ENCODE measurements around the gene PREPL. TPM values are rescaled to one million over a fixed set of nuclear protein-coding genes. Genes with fewer than 3 reads are reported as not detected.

PREPL gene
- total RNA-seq, 1 donor from 2014 or later: 73.6 TPM

GRCh38 chr2:44326548-44327264 lies 34.6 kb downstream of the PREPL start:
- peaks cover 0 to 8% (median 8%) of the 10 kb centered on the region in 3 donors for H3K4me1 ChIP-seq (ENCODE audit: control insufficient read depth in 3 of 3, insufficient read depth in 3 of 3, low read length in 3 of 3)
- no peak overlapping the region for H3K4me3 ChIP-seq (ENCODE audit: low read length in 3 of 3)
- H3K9ac ChIP-seq (ENCODE audit: low read depth in 1 of 3, low read length in 3 of 3): no peak overlapping the region
- H3K27me3 ChIP-seq (ENCODE audit: control insufficient read depth in 3 of 3, insufficient read depth in 3 of 3, low read length in 3 of 3): no peaks in the 10 kb centered on the region
- peaks cover 31 to 44% (median 40%) of the 10 kb centered on the region in 3 donors for H3K36me3 ChIP-seq (ENCODE audit: control insufficient read depth in 3 of 3, insufficient read depth in 3 of 3, low read length in 3 of 3)
- H3K27ac ChIP-seq (ENCODE audit: low read depth, low read length): no peak overlapping the region
- H3K9me3 ChIP-seq (ENCODE audit: control insufficient read depth in 3 of 3, low read length in 3 of 3): no peaks in the 10 kb centered on the region

DNA sequence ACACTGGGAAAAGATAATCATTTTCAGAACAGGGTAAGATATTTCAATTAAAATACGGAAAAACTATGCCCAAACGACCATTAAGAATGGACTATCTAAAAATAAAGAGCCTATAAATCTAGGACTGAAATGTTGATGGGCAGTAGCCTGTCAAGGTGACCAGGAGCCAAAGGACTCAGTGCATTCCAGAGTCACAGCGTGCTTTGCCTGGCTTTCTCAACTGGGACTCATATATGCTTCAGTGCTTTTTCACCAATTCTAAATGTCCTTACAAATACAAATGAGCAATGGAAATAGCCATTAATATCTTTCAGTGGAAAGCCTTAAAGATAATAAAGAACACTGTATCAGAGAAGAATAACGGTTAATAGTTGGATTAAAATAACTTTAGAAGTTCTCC lies 35.4 kb downstream of the PREPL start:
- Histone ChIP-seq H3K4me1 (ENCODE audit: control insufficient read depth in 3 of 3, insufficient read depth in 3 of 3, low read length in 3 of 3) (peaks cover 0 to 8% (median 8%) of the 10 kb centered on the region in 3 donors), H3K9ac (ENCODE audit: low read depth in 1 of 3, low read length in 3 of 3) (no peak overlapping the region), H3K27ac (ENCODE audit: low read depth, low read length) (no peak overlapping the region), H3K36me3 (ENCODE audit: control insufficient read depth in 3 of 3, insufficient read depth in 3 of 3, low read length in 3 of 3) (peaks cover 30 to 48% (median 43%) of the 10 kb centered on the region in 3 donors), H3K4me3 (ENCODE audit: low read length in 3 of 3) (no peak overlapping the region), H3K9me3 (ENCODE audit: control insufficient read depth in 3 of 3, low read length in 3 of 3) (no peaks in the 10 kb centered on the region), H3K27me3 (ENCODE audit: control insufficient read depth in 3 of 3, insufficient read depth in 3 of 3, low read length in 3 of 3) (no peaks in the 10 kb centered on the region)

DNA sequence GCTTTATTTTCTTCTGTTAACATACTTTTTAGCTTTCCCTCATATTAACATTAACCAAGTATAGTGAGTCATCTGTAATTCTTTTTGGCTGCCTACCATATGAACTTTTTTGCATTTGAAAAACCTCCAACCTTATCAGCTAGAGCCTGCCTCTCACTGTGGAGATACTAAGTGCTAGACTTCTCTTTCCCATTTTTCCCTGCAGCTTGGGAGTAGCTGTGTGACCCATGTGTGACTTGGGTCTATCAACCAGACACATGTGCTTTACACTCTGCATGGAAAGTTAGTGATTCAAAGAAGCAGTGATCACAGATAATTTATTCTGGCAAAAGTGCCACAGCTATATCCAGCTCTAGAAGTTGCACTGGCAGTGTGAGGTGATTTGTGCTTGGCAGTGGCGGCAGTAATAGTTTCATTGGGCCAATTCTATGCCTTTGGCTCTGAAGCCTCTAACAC lies 36.3 kb downstream of the PREPL start:
- H3K27ac ChIP-seq (ENCODE audit: low read depth, low read length): no peak overlapping the region
- H3K36me3 ChIP-seq (ENCODE audit: control insufficient read depth in 3 of 3, insufficient read depth in 3 of 3, low read length in 3 of 3): peaks cover 35 to 50% (median 44%) of the 10 kb centered on the region in 3 donors
- H3K27me3 ChIP-seq (ENCODE audit: control insufficient read depth in 3 of 3, insufficient read depth in 3 of 3, low read length in 3 of 3): no peaks in the 10 kb centered on the region
- no peak overlapping the region for H3K4me3 ChIP-seq (ENCODE audit: low read length in 3 of 3)
- H3K9me3 ChIP-seq (ENCODE audit: control insufficient read depth in 3 of 3, low read length in 3 of 3): no peaks in the 10 kb centered on the region
- no peak overlapping the region for H3K9ac ChIP-seq (ENCODE audit: low read depth in 1 of 3, low read length in 3 of 3)
- peaks cover 0 to 8% (median 8%) of the 10 kb centered on the region in 3 donors for H3K4me1 ChIP-seq (ENCODE audit: control insufficient read depth in 3 of 3, insufficient read depth in 3 of 3, low read length in 3 of 3)

- H3K4me1 ChIP-seq (ENCODE audit: control insufficient read depth in 3 of 3, insufficient read depth in 3 of 3, low read length in 3 of 3): peaks cover 0 to 8% (median 8%) of the 10 kb centered on the region in 3 donors
- H3K27ac ChIP-seq (ENCODE audit: low read depth, low read length): no peak overlapping the region
- H3K9ac ChIP-seq (ENCODE audit: low read depth in 1 of 3, low read length in 3 of 3): no peak overlapping the region
- H3K27me3 ChIP-seq (ENCODE audit: control insufficient read depth in 3 of 3, insufficient read depth in 3 of 3, low read length in 3 of 3): no peaks in the 10 kb centered on the region
- H3K36me3 ChIP-seq (ENCODE audit: control insufficient read depth in 3 of 3, insufficient read depth in 3 of 3, low read length in 3 of 3): peaks cover 27 to 55% (median 43%) of the 10 kb centered on the region in 3 donors
- no peaks in the 10 kb centered on the region for H3K9me3 ChIP-seq (ENCODE audit: control insufficient read depth in 3 of 3, low read length in 3 of 3)
- no peak overlapping the region for H3K4me3 ChIP-seq (ENCODE audit: low read length in 3 of 3)
These were observed 39.9 kb downstream of the PREPL start for GRCh38 chr2:44321360-44321759.

GRCh38 chr2:44320832-44321231 lies 40.5 kb downstream of the PREPL start:
- peaks cover 27 to 57% (median 43%) of the 10 kb centered on the region in 3 donors for H3K36me3 ChIP-seq (ENCODE audit: control insufficient read depth in 3 of 3, insufficient read depth in 3 of 3, low read length in 3 of 3)
- H3K4me1 ChIP-seq (ENCODE audit: control insufficient read depth in 3 of 3, insufficient read depth in 3 of 3, low read length in 3 of 3): peaks cover 0 to 8% (median 5%) of the 10 kb centered on the region in 3 donors

DNA sequence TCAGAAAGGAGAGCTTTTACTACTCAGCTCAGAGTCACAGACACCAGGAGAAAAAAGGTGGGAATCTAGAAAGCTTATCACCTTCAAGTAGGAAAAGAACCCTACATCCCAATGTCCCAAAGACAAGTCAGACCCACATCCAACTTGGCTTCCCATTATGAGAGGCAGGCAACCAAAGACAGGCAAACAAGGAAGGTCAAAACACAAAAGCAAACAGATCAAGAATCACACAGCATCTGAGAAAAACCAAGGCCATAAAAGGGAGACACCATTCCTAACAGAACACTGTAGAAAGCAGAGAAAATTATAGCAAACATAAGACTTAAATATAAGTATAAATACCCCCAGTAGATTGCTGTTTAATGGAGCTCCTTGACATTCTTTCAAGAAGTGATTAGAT lies 45.3 kb downstream of the PREPL start:
- H3K27me3 ChIP-seq (ENCODE audit: control insufficient read depth in 3 of 3, insufficient read depth in 3 of 3, low read length in 3 of 3): no peaks in the 10 kb centered on the region
- peaks cover 0 to under 1% (median 0%) of the 10 kb centered on the region in 3 donors for H3K9me3 ChIP-seq (ENCODE audit: control insufficient read depth in 3 of 3, low read length in 3 of 3)
- no peaks in the 10 kb centered on the region for H3K4me1 ChIP-seq (ENCODE audit: control insufficient read depth in 3 of 3, insufficient read depth in 3 of 3, low read length in 3 of 3)
- H3K9ac ChIP-seq (ENCODE audit: low read depth in 1 of 3, low read length in 3 of 3): no peak overlapping the region
- H3K27ac ChIP-seq (ENCODE audit: low read depth, low read length): no peak overlapping the region
- H3K4me3 ChIP-seq (ENCODE audit: low read length in 3 of 3): no peak overlapping the region
- peaks cover 13 to 63% (median 52%) of the 10 kb centered on the region in 3 donors for H3K36me3 ChIP-seq (ENCODE audit: control insufficient read depth in 3 of 3, insufficient read depth in 3 of 3, low read length in 3 of 3)

More at GRCh38 chr2:44320832-44321231, 40.5 kb downstream of the PREPL start:
- no peaks in the 10 kb centered on the region for H3K9me3 ChIP-seq (ENCODE audit: control insufficient read depth in 3 of 3, low read length in 3 of 3)
- no peaks in the 10 kb centered on the region for H3K27me3 ChIP-seq (ENCODE audit: control insufficient read depth in 3 of 3, insufficient read depth in 3 of 3, low read length in 3 of 3)
- no peak overlapping the region for H3K27ac ChIP-seq (ENCODE audit: low read depth, low read length)
- H3K9ac ChIP-seq (ENCODE audit: low read depth in 1 of 3, low read length in 3 of 3): no peak overlapping the region
- H3K4me3 ChIP-seq (ENCODE audit: low read length in 3 of 3): no peak overlapping the region

GRCh38 chr2:44314362-44314761 lies 46.9 kb downstream of the PREPL start:
- peaks cover 0 to 4% (median 2%) of the 10 kb centered on the region in 3 donors for H3K9me3 ChIP-seq (ENCODE audit: control insufficient read depth in 3 of 3, low read length in 3 of 3)
- H3K36me3 ChIP-seq (ENCODE audit: control insufficient read depth in 3 of 3, insufficient read depth in 3 of 3, low read length in 3 of 3): peaks cover 10 to 54% (median 39%) of the 10 kb centered on the region in 3 donors
- no peaks in the 10 kb centered on the region for H3K4me1 ChIP-seq (ENCODE audit: control insufficient read depth in 3 of 3, insufficient read depth in 3 of 3, low read length in 3 of 3)
- H3K27me3 ChIP-seq (ENCODE audit: control insufficient read depth in 3 of 3, insufficient read depth in 3 of 3, low read length in 3 of 3): no peaks in the 10 kb centered on the region
- no peak overlapping the region for H3K9ac ChIP-seq (ENCODE audit: low read depth in 1 of 3, low read length in 3 of 3)
- H3K4me3 ChIP-seq (ENCODE audit: low read length in 3 of 3): no peak overlapping the region
- H3K27ac ChIP-seq (ENCODE audit: low read depth, low read length): no peak overlapping the region

DNA sequence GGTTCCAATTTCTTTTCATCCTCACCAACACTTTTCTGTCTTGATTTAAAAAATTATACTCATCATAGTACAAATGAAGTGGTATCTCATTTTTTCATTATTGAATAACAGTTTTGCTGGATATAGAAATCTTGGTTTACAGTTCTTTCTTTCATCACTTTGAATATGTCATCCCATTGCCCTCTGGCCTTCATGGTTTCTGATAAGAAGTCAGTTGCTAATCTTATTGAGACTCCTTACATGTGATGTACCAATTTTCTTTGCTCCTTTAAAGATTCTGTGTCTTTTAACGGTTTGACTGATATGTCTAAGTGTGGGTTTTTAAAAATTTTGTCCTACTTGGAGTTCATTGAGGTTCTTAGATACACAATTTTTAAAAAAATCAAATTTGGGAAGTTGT lies 51.0 kb downstream of the PREPL start:
- H3K36me3 ChIP-seq (ENCODE audit: control insufficient read depth in 3 of 3, insufficient read depth in 3 of 3, low read length in 3 of 3): peaks cover 10 to 36% (median 32%) of the 10 kb centered on the region in 3 donors
- no peaks in the 10 kb centered on the region for H3K4me1 ChIP-seq (ENCODE audit: control insufficient read depth in 3 of 3, insufficient read depth in 3 of 3, low read length in 3 of 3)
- H3K9ac ChIP-seq (ENCODE audit: low read depth in 1 of 3, low read length in 3 of 3): no peak overlapping the region
- H3K27me3 ChIP-seq (ENCODE audit: control insufficient read depth in 3 of 3, insufficient read depth in 3 of 3, low read length in 3 of 3): no peaks in the 10 kb centered on the region
- peaks cover 0 to 4% (median 2%) of the 10 kb centered on the region in 3 donors for H3K9me3 ChIP-seq (ENCODE audit: control insufficient read depth in 3 of 3, low read length in 3 of 3)
- no peak overlapping the region for H3K4me3 ChIP-seq (ENCODE audit: low read length in 3 of 3)
- H3K27ac ChIP-seq (ENCODE audit: low read depth, low read length): no peak overlapping the region

GRCh38 chr2:44305882-44306281 lies 55.4 kb downstream of the PREPL start:
- H3K27me3 ChIP-seq (ENCODE audit: control insufficient read depth in 3 of 3, insufficient read depth in 3 of 3, low read length in 3 of 3): no peaks in the 10 kb centered on the region
- H3K4me3 ChIP-seq (ENCODE audit: low read length in 3 of 3): no peak overlapping the region
- no peaks in the 10 kb centered on the region for H3K4me1 ChIP-seq (ENCODE audit: control insufficient read depth in 3 of 3, insufficient read depth in 3 of 3, low read length in 3 of 3)
- H3K9me3 ChIP-seq (ENCODE audit: control insufficient read depth in 3 of 3, low read length in 3 of 3): peaks cover 0 to 2% (median 2%) of the 10 kb centered on the region in 3 donors
- H3K9ac ChIP-seq (ENCODE audit: low read depth in 1 of 3, low read length in 3 of 3): no peak overlapping the region
- no peak overlapping the region for H3K27ac ChIP-seq (ENCODE audit: low read depth, low read length)
- H3K36me3 ChIP-seq (ENCODE audit: control insufficient read depth in 3 of 3, insufficient read depth in 3 of 3, low read length in 3 of 3): peaks cover 0 to 4% (median 2%) of the 10 kb centered on the region in 3 donors

GRCh38 chr2:44304258-44304657 lies 57.0 kb downstream of the PREPL start:
- Histone ChIP-seq H3K9ac (ENCODE audit: low read depth in 1 of 3, low read length in 3 of 3) (no peak overlapping the region), H3K27ac (ENCODE audit: low read depth, low read length) (no peak overlapping the region), H3K4me1 (ENCODE audit: control insufficient read depth in 3 of 3, insufficient read depth in 3 of 3, low read length in 3 of 3) (no peaks in the 10 kb centered on the region), H3K36me3 (ENCODE audit: control insufficient read depth in 3 of 3, insufficient read depth in 3 of 3, low read length in 3 of 3) (no peaks in the 10 kb centered on the region), H3K27me3 (ENCODE audit: control insufficient read depth in 3 of 3, insufficient read depth in 3 of 3, low read length in 3 of 3) (no peaks in the 10 kb centered on the region), H3K9me3 (ENCODE audit: control insufficient read depth in 3 of 3, low read length in 3 of 3) (no peaks in the 10 kb centered on the region), H3K4me3 (ENCODE audit: low read length in 3 of 3) (no peak overlapping the region)

All from skeletal muscle tissue (tissue), 4 donors.